ENCODE results near the gene TWF1.

TWF1 gene

DNA sequence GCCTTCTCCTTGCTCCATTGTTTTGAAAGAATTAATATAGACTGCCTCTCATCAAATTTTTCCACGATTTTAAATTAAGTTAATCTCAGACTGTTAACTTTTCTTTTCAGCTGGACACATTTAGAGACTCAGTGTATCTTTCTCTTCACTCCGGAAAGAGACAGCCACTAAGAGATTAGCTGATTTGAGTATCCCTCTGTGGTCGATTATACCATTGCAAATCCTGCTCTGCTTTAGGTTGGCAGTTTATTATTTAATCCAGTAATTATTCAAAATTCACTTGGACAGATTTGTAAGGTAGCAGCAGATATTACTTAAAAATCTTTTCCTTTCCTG, 588 bp upstream of the TWF1 start:
- DNase-seq (ENCODE audit: low read depth) = no peak
- H3K4me3 ChIP-seq (ENCODE audit: low read depth, low read length) = peak overlapping the region; percentile 92
- TF ChIP-seq, protein P1, sequence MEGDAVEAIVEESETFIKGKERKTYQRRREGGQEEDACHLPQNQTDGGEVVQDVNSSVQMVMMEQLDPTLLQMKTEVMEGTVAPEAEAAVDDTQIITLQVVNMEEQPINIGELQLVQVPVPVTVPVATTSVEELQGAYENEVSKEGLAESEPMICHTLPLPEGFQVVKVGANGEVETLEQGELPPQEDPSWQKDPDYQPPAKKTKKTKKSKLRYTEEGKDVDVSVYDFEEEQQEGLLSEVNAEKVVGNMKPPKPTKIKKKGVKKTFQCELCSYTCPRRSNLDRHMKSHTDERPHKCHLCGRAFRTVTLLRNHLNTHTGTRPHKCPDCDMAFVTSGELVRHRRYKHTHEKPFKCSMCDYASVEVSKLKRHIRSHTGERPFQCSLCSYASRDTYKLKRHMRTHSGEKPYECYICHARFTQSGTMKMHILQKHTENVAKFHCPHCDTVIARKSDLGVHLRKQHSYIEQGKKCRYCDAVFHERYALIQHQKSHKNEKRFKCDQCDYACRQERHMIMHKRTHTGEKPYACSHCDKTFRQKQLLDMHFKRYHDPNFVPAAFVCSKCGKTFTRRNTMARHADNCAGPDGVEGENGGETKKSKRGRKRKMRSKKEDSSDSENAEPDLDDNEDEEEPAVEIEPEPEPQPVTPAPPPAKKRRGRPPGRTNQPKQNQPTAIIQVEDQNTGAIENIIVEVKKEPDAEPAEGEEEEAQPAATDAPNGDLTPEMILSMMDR (IDR thresholded peaks at IDR 0.05; ENCODE audit: control insufficient read depth, extremely low read depth, insufficient read depth) = no peak

DNA sequence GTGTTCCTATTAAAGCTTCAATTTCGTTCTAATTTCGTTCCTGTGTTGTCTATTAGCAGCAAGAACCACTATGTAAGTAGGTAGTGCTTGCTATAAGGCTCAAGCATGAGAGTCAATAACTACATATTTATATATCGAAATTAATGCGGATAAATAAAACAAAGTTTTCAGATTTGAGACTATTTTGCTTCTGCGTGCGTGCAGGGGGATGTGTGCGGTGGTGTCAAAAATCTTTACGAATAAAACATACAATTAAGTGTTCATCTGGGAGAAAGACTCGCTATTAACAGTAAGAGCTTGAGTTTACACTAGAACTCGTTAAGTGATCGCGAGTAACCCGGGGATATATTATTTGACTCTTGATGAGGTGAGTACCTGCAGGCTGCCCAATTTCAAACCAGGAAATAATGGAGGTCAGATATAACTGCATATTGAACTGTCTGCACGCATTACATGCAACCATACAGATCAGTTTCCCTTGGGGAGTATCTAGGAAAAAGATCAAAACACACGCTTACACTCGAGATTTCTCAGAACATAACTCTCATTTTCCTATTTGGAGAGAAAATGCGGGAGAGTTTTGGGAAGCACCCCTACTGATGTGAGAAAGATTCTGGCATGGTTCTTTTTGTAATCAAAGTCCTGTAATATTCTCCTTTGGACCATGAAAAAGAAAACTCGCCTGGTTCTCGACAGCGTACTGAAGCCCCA, 813 bp downstream of the TWF1 start:
- H3K4me3 ChIP-seq (ENCODE audit: low read depth, low read length) = peak overlapping the region; percentile 92
- TF ChIP-seq, protein P1 (IDR thresholded peaks at IDR 0.05; ENCODE audit: control insufficient read depth, extremely low read depth, insufficient read depth) = no peak
- no peak for DNase-seq (ENCODE audit: low read depth)

DNA sequence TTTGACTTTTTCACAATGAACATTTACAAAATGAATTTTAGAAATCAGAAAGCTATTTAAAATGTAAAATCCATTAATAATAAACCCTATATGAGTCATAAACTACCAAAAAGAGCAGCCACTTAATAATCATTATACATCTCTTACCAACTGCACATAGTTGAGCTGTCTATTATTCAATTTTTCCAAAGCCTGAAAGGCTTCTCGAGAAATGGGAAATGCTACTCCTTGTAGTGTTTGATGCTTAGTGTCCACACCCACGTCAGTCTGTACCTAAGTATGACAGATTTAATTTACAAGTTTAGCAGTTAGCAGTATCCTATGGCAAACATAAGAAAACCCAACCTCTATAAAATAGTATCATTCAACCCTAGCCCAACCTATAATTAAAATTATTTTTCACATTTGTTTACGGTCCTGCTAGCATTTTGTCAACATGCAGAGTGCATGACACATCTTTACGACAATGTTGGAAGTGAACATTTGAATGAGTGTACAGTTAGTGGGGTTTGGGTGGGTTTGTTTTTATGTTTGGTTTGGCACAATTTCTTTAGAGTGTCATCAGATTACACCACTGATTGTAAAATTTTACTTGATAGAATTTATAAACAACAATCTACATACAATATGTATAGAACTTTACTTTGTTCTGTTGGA, 8.4 kb downstream of the TWF1 start:
- H3K4me3 ChIP-seq (ENCODE audit: low read depth, low read length) = no peak overlapping the region
- DNase-seq (ENCODE audit: low read depth) = no peak
- TF ChIP-seq, protein P1 (IDR thresholded peaks at IDR 0.05; ENCODE audit: control insufficient read depth, extremely low read depth, insufficient read depth) = no peak

DNA sequence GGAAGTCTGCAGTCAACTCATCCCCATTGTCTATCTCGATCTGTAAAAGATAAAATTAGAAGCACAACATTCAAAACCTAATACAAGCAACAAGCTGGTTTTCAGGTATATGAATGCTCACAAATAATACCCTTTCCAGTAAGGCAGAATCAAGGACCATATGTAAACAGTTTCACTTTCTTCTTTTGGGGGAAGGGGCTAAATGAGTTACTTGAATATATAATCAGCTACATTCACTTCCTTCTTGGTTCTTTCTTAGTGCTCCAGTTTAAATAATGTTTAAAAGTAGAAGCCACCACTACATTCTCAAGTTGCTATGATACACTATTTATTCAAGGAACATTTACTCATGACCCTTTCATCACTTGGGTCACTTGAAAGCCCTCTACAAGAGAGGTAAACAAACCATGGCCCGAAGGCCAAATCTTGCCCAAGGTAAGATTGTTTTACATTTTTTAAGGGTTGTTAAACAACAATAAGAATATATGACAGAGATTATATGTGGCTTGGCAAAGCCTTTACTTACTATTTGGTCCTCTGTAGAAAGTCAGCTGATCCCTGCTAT, 10.3 kb downstream of the TWF1 start:
- peak; percentile 90 for DNase-seq (ENCODE audit: low read depth)
- TF ChIP-seq, protein P1 (IDR thresholded peaks at IDR 0.05; ENCODE audit: control insufficient read depth, extremely low read depth, insufficient read depth) = no peak
- H3K4me3 ChIP-seq (ENCODE audit: low read depth, low read length) = no peak overlapping the region

DNA sequence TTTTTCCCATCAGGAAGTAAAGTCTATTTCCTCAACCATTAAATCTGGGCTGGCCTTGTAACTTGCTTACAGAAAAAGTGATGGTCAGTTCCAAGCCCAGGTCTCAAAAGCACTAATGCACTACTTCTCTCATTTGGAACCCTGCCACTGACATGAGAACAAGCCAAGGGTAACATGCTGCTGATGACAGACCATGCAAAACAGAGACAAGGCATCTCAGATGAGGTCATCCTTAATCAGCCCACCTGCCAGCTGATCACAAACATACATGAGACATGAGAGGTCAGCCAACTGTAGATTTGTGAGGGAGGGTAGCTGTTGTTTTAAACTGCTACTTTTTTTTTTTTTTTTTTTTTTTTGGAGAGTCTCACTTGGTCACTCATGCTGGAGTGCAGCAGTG, 16.2 kb downstream of the TWF1 start:
- H3K4me3 ChIP-seq (ENCODE audit: low read depth, low read length) = no peak overlapping the region

DNA sequence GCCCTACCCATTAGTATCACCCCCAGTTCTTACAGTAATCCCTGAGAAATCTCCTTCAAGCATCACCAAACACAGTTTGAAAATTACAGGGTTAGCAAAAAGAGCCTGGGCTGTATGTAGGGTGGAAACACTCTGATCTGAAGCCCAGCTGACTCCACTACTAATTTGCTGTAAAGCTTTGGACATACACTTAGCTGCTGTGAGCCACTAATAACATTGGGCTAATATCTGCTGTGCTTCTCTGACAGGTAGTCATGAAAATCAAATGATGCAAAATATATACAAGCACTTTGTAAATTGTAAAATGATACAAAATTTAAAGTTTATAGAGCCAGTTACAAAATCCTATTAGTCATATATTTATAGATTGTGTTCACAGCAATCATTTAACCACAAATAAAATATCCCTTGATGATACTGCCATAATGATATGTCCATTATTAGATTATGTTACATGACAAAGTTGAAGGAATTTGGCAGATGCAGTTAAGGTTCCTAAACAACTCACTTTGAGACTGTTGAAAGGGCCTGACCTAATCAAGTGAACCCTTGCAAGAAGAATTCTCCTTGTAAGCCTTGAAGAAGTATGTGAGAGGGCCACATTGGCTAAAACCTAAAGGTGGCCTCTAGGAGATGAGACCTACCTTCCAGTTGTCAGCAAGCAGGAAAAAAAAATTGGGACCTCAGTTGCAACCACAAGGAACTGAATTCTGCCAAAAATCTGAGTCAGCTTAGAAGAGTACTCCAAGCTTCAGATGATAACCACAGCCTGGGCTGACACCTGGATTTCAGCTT, 19.0 kb downstream of the TWF1 start:
- TF ChIP-seq, protein P1 (IDR thresholded peaks at IDR 0.05; ENCODE audit: control insufficient read depth, extremely low read depth, insufficient read depth) = no peak
- no peak for DNase-seq (ENCODE audit: low read depth)
- no peak overlapping the region for H3K4me3 ChIP-seq (ENCODE audit: low read depth, low read length)

More for the DNA sequence above, 16.2 kb downstream of the TWF1 start:
- no peak for DNase-seq (ENCODE audit: low read depth)
- TF ChIP-seq, protein P1 (IDR thresholded peaks at IDR 0.05; ENCODE audit: control insufficient read depth, extremely low read depth, insufficient read depth) = no peak
